ENCODE results near the gene ZFYVE28. TPM values are rescaled to one million over a fixed set of nuclear protein-coding genes. Genes with fewer than 3 reads are reported as not detected.

ZFYVE28 gene
- polyA plus RNA-seq, 1 of the 3 experiments (the other 2 are of a cell fraction): 3.2 TPM

GRCh38 chr4:2364654-2365053, 53.8 kb downstream of the ZFYVE28 start:
- ChIA-PET POLR2A (no interaction called here), CTCF (no interaction called here)
- Histone ChIP-seq H3K9me2 (no peaks in the 10 kb centered on the region), H3F3A (replicated peaks; ENCODE audit: insufficient read depth) (no peaks in the 10 kb centered on the region), H3K4me2 (no peak overlapping the region), H3K79me2 (ENCODE audit: insufficient read depth) (no peaks in the 10 kb centered on the region), H2AFZ (ENCODE audit: low read depth) (no peak overlapping the region), H3K36me3 (replicated peaks in 1 of 2; ENCODE audit: control insufficient read depth in 1 of 2, insufficient read depth in 2 of 2, low read length in 1 of 2) (no peaks in the 10 kb centered on the region), H3K4me1 (ENCODE audit: control insufficient read depth in 1 of 2, insufficient read depth in 2 of 2, low read depth in 1 of 2, low read length in 1 of 2) (peaks cover 0 to 58% of the 10 kb centered on the region in 2 experiments; a peak in 1 of 4 replicates), H3K9me3 (no peaks in the 10 kb centered on the region), H4K20me1 (ENCODE audit: insufficient read depth) (no peaks in the 10 kb centered on the region), H3K9ac (no peak overlapping the region), H3K4me3 (ENCODE audit: low read depth in 2 of 2, low read length in 1 of 2) (no peak overlapping the region), H3K27me3 (ENCODE audit: insufficient read depth) (no peaks in the 10 kb centered on the region), H3K27ac (ENCODE audit: low read depth in 2 of 2, low read length in 1 of 2) (no peak overlapping the region)
- 91% methylated on average over 46 of the region's 47 CpGs for WGBS (ENCODE audit: low lambda C conversion rate)
- DNase-seq: no peak
- TF ChIP-seq TAF1 (IDR thresholded peaks at IDR 0.05; ENCODE audit: borderline replicate concordance, low read depth, low read length): no peak
- TF ChIP-seq NRF1 (IDR thresholded peaks at IDR 0.05; ENCODE audit: low read depth, low read length): no peak
- no peak for TF ChIP-seq GABPA (IDR thresholded peaks at IDR 0.05; ENCODE audit: low read depth)
- no peak for TF ChIP-seq RFX5 (IDR thresholded peaks at IDR 0.05; ENCODE audit: low read length)
- no peak for TF ChIP-seq TCF12 (IDR thresholded peaks at IDR 0.05)
- no peak for TF ChIP-seq SIN3A (IDR thresholded peaks at IDR 0.05; ENCODE audit: borderline replicate concordance, low read depth, low read length)
- TF ChIP-seq TEAD4 (IDR thresholded peaks at IDR 0.05; ENCODE audit: borderline replicate concordance, insufficient read depth): no peak
- TF ChIP-seq RAD21 (IDR thresholded peaks at IDR 0.05; ENCODE audit: low read length): no peak
- no peak for TF ChIP-seq POLR2AphosphoS5 (IDR thresholded peaks at IDR 0.05; ENCODE audit: low read depth, low read length)
- TF ChIP-seq FOSL2 (IDR thresholded peaks at IDR 0.05; ENCODE audit: borderline replicate concordance, low read depth): no peak
- no peak for TF ChIP-seq RCOR1 (IDR thresholded peaks at IDR 0.05; ENCODE audit: low read length)
- no peak for TF ChIP-seq ZBTB33 (IDR thresholded peaks at IDR 0.05; ENCODE audit: borderline replicate concordance, low read depth)
- no peak for TF ChIP-seq USF2 (IDR thresholded peaks at IDR 0.05; ENCODE audit: borderline replicate concordance, low read depth, low read length)
- no peak for TF ChIP-seq REST (IDR thresholded peaks at IDR 0.05; ENCODE audit: low read depth, low read length)
- no peak for TF ChIP-seq MEF2A (IDR thresholded peaks at IDR 0.05; ENCODE audit: borderline replicate concordance, low read depth)
- TF ChIP-seq NFIC (IDR thresholded peaks at IDR 0.05; ENCODE audit: borderline replicate concordance): no peak

Data from SK-N-SH (cell line).